Stimulated activated naive B cell treated with anti-CD40 and anti-IgM and Interleukin-4, amounts not matched to agents 10 μg/mL and 1 μg/mL and 100 μg/mL, for 72 hours (primary cell): Measurements from ENCODE around the gene OLFML2A.

Experiments used
- ATAC-seq, 2 donors: fragments of 150-1000 bp; cut with Tn5 transposase; replicated peaks; 2 replicates each; pipeline ENCODE4 v1.10.0; 2021; ENCODE audit warnings: moderate library complexity in 1 of 2
- DNase-seq: peaks from one replicate; pipeline ENCODE4 v3.0.0; 2021
- H3K27ac Mint-ChIP-seq: one replicate; pipeline ENCODE4 v1.8.0; 2022; ENCODE audit warnings: mild to moderate bottlenecking, mixed read lengths
- H3K27me3 Mint-ChIP-seq, 2 donors: one replicate each; pipeline ENCODE4 v1.8.0; 2022; ENCODE audit warnings: mixed read lengths in 2 of 2
- H3K36me3 Mint-ChIP-seq, 2 donors: one replicate each; pipeline ENCODE4 v1.8.0; 2022; ENCODE audit warnings: mixed read lengths in 2 of 2, mild to moderate bottlenecking in 1 of 2
- H3K4me1 Mint-ChIP-seq, 2 donors: one replicate each; pipeline ENCODE4 v1.8.0; 2022; ENCODE audit warnings: mixed read lengths in 2 of 2, mild to moderate bottlenecking in 1 of 2
- H3K4me3 Mint-ChIP-seq, 2 donors: one replicate each; pipeline ENCODE4 v1.8.0; 2022; ENCODE audit warnings: mild to moderate bottlenecking in 2 of 2, mixed read lengths in 2 of 2, moderate library complexity in 1 of 2
- H3K9me3 Mint-ChIP-seq, 2 donors: one replicate each; pipeline ENCODE4 v1.8.0; 2022; ENCODE audit warnings: mixed read lengths in 2 of 2, mild to moderate bottlenecking in 1 of 2

OLFML2A gene

GRCh38 chr9:124860582-124861341 lies 83.8 kb downstream of the OLFML2A start:
- Mint-ChIP-seq H3K4me3 (peak overlapping the region; percentile 86 to 91), H3K4me1 (peaks cover 38 to 70% of the 10 kb centered on the region in 2 donors), H3K27ac (peak overlapping the region; percentile 93), H3K36me3 (peaks cover 36 to 47% of the 10 kb centered on the region in 2 donors), H3K9me3 (no peaks in the 10 kb centered on the region), H3K27me3 (no peaks in the 10 kb centered on the region)
- ATAC-seq: no peak
- DNase-seq: no peak

GRCh38 chr9:124861342-124862229 lies 84.7 kb downstream of the OLFML2A start, which contains the start of the genes ARPC5L and RPL35:
Gene ARPC5L, plus strand, starts transcription at chr9:124862130. Its CDS starts 7,161 bp downstream, at chr9:124869291.
Gene RPL35, minus strand, starts transcription at chr9:124861957. Its CDS starts 45 bp downstream, at chr9:124861912.
- Mint-ChIP-seq H3K4me3 (peak within 1 kb of the TSS; percentile 86 to 91), H3K27ac (peak within 1 kb of the TSS; percentile 93), H3K36me3 (peaks cover 36 to 48% of the 10 kb centered on the region in 2 donors), H3K4me1 (peaks cover 38 to 70% of the 10 kb centered on the region in 2 donors), H3K27me3 (no peaks in the 10 kb centered on the region), H3K9me3 (no peaks in the 10 kb centered on the region)
- peak; percentile 93 for DNase-seq
- peak; percentile 93 to 96 for ATAC-seq

GRCh38 chr9:124863371-124863871 lies 86.5 kb downstream of the OLFML2A start:
- DNase-seq (no peak), ATAC-seq (no peak)
- Mint-ChIP-seq H3K4me3 (peak overlapping the region; percentile 51 to 53), H3K4me1 (peaks cover 32 to 67% of the 10 kb centered on the region in 2 donors), H3K36me3 (peaks cover 25 to 41% of the 10 kb centered on the region in 2 donors), H3K27me3 (no peaks in the 10 kb centered on the region), H3K27ac (peak overlapping the region; percentile 43), H3K9me3 (no peaks in the 10 kb centered on the region)
